GM21360 (cell line): Measurements from ENCODE around the gene DISC1.

Experiments
- ATAC-seq: cut with Tn5 transposase; IDR thresholded peaks from one replicate; pipeline ENCODE4 v1.9.1; 2021; ENCODE audit warnings: mild to moderate bottlenecking, moderate library complexity; ENCODE audit not compliant: unreplicated experiment

The DISC1 gene

GRCh38 chr1:231972111-231972445 lies 345.5 kb downstream of the DISC1 start:
- ATAC-seq: no peak

GRCh38 chr1:231973830-231974229 lies 347.2 kb downstream of the DISC1 start:
- ATAC-seq: no peak

GRCh38 chr1:231976231-231976630 lies 349.6 kb downstream of the DISC1 start:
- ATAC-seq: no peak

GRCh38 chr1:231981675-231982074 lies 355.1 kb downstream of the DISC1 start:
- no peak for ATAC-seq

- no peak for ATAC-seq
These were observed 356.4 kb downstream of the DISC1 start for GRCh38 chr1:231982871-231983587.

- ATAC-seq: no peak
These were observed 357.1 kb downstream of the DISC1 start for GRCh38 chr1:231983588-231984193.

GRCh38 chr1:231985296-231986023 lies 358.9 kb downstream of the DISC1 start:
- ATAC-seq: no peak

GRCh38 chr1:231986631-231987336 lies 360.2 kb downstream of the DISC1 start:
- no peak for ATAC-seq

GRCh38 chr1:231990388-231990787 lies 363.8 kb downstream of the DISC1 start:
- no peak for ATAC-seq

GRCh38 chr1:231991231-231991630 lies 364.6 kb downstream of the DISC1 start:
- ATAC-seq: no peak

- ATAC-seq: no peak
These were observed 367.4 kb downstream of the DISC1 start for GRCh38 chr1:231993968-231994455.

GRCh38 chr1:231998791-231999190 lies 372.2 kb downstream of the DISC1 start:
- ATAC-seq: no peak

GRCh38 chr1:232005300-232005699 lies 378.7 kb downstream of the DISC1 start:
- ATAC-seq: no peak

GRCh38 chr1:232009741-232010140 lies 383.2 kb downstream of the DISC1 start:
- no peak for ATAC-seq

- ATAC-seq: no peak
These were observed 385.4 kb downstream of the DISC1 start for GRCh38 chr1:232011961-232012360.

- no peak for ATAC-seq
These were observed 386.3 kb downstream of the DISC1 start for GRCh38 chr1:232012773-232013386.

- no peak for ATAC-seq
These were observed 388.4 kb downstream of the DISC1 start for GRCh38 chr1:232014941-232015340.

GRCh38 chr1:232016616-232017015 lies 390.0 kb downstream of the DISC1 start:
- no peak for ATAC-seq

- ATAC-seq: no peak
These were observed 390.5 kb downstream of the DISC1 start for GRCh38 chr1:232017057-232017456.

GRCh38 chr1:232017759-232018158 lies 391.2 kb downstream of the DISC1 start:
- ATAC-seq: no peak
